ENCODE measurements around the gene DHRS12.

DHRS12 gene

DNA sequence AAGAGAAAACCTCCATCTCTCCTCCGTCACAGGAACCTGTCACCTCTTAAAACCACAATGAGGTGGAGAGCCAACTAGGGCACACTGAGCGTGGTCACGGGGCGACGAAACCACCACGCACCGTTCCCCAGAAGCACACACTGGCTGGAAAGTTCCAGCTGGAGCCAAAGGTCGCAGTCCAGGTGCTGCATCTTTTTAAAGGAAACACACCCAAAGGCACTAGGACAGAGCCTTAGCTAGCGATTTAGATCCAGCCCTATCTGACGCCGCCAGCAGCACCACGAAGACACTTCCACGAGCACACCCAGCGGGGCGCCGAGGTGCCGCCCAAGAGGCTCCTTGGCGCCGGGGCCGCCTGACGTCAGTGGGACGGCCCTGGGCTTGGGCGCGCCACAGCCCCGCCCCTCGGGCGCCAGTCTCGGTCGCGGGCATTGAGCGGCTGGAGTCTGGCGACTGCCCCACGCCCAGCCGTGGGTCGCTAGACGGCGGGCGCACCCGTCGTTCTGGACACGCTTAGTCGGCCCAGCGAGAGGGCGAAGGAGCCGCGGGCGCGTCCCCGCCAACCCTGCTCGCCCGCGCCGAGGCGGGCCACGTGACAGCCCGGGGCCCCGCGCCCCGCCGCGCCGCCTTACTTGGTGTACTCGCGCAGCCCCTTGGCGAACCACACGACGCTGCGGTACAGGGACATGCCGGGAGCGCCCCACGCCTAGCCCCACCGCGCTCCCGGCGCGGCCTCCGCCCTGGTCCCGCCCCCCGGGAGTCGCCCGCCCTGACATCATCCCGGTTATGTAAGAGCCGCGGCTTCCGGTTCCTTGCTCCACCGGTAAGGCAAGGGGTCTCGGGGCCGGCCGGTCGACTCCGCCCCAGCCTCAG, at the start of gene DHRS12:
DHRS12 (minus strand) TSS at position 742 of the 873 bp plus-strand sequence. CDS start 4,504 bp downstream, outside the sequence.
- peak within 1 kb of the TSS; percentile 84 for H3K4me3 ChIP-seq (ENCODE audit: low read depth, low read length)

DNA sequence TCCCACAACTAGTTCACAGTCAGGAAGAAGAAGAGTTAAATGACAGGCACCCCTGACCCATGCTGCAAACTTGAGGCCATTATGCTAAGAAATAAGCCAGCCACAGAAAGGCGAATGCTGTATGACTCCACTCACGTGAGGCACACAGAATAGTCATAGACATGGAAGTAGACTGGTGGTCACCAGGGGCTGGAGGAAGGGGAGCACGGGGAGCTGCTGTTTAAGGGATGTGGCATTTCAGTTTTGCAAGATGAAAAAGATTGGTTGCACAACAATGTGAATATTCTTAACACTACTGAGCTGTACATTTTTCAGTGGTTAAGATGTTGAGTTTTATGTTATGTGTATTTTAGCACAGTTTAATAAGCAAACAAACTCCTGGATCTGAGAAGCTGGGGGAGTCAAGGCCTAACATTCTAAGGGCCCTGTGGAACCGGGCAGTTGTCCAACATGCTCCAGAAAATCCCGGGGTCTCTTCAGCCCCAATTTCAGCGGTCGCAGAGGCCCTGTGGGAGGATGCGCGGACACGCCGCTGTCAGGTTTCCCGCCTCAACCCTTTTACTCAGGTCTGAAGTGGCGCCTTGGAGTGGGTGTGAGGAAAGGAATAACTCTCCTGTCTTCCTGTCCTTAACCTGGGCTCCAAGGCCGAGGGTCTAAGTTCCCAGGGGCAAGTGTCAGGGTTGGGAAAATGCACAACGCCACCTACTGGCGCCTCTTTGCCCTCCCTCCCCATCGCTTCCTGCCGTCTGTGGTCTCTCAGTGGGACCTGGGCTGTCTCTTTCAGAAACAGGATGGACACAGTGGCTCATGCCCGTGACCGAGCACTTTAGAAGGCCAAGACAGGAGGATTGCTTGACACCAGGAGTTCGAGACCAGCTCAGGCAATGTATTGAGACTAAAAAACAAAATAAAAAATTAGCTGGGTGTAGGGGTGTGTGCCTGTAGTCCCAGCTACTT, 45.5 kb upstream of the DHRS12 start:
- no peak overlapping the region for H3K4me3 ChIP-seq (ENCODE audit: low read depth, low read length)

DNA sequence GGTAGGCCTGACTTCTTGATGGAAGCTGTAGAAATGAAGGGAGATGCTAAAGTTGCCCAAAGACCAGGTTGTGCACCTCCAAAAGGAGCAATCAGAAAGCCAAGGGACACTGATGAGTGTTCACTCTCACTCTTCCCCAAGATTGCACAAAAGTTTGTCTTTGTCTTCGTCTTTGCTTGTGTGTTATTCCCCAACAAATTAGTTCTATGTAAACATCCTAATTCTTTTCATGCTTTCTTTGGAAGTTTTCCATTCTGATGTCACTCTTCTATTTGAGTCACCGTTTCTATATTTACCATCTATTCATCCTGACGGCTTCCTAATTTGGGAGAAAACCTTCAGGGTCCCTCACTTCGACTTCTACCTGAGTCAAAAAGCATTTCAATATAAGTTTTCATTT, 44.7 kb upstream of the DHRS12 start:
- H3K4me3 ChIP-seq (ENCODE audit: low read depth, low read length): no peak overlapping the region

GRCh38 chr13:51846756-51847155, 42.8 kb upstream of the DHRS12 start:
- no peak overlapping the region for H3K4me3 ChIP-seq (ENCODE audit: low read depth, low read length)

DNA sequence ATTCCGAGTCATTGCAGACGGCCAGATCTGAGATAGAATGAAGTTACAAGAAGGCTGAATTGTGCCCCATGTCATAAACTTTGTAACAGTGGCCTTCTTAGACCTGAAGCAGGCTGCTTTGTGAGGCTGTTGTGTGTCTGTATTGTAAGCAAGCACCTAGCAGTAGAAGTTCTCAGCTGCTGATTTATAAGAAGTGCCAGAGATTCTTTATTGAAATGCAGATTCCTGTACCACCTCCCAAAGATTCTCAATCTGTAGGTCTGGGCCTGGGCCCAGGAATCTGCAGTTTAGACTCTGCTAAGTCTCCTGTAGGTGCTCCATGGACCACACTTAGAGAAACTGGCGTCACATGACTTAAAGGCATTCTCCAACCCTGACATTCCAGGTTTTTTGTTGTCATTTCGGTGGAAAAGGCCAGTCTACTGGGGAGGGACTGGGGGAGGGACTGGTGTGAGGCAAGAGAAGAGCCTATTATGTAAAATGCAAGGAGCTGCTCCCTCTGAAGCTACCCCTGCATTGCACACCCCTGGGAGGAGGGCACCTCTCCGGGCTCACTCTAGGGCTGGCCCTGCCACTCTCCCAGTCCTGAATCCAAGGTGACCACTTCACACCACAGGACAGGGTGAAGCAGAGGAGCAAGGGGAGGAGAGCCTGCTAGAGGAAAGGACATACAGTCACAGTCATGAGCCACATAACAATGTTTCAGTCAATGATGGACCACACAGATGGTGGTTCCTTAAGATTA, 41.8 kb upstream of the DHRS12 start:
- H3K4me3 ChIP-seq (ENCODE audit: low read depth, low read length): no peak overlapping the region

- no peak within 1 kb of the TSS for H3K4me3 ChIP-seq (ENCODE audit: low read depth, low read length)
These were observed 41.1 kb upstream of the DHRS12 start, which contains the start of gene TMEM272 for GRCh38 chr13:51844862-51845573. Gene TMEM272 (minus strand): TSS chr13:51845177. CDS start chr13:51838530, 6,647 bp downstream.

GRCh38 chr13:51843529-51843928, 39.6 kb upstream of the DHRS12 start:
- no peak overlapping the region for H3K4me3 ChIP-seq (ENCODE audit: low read depth, low read length)

- no peak overlapping the region for H3K4me3 ChIP-seq (ENCODE audit: low read depth, low read length)
These were observed 37.8 kb upstream of the DHRS12 start for GRCh38 chr13:51841732-51842131.

GRCh38 chr13:51840917-51841316, 37.0 kb upstream of the DHRS12 start:
- H3K4me3 ChIP-seq (ENCODE audit: low read depth, low read length): no peak overlapping the region

GRCh38 chr13:51839711-51840540, 36.0 kb upstream of the DHRS12 start:
- no peak overlapping the region for H3K4me3 ChIP-seq (ENCODE audit: low read depth, low read length)

DNA sequence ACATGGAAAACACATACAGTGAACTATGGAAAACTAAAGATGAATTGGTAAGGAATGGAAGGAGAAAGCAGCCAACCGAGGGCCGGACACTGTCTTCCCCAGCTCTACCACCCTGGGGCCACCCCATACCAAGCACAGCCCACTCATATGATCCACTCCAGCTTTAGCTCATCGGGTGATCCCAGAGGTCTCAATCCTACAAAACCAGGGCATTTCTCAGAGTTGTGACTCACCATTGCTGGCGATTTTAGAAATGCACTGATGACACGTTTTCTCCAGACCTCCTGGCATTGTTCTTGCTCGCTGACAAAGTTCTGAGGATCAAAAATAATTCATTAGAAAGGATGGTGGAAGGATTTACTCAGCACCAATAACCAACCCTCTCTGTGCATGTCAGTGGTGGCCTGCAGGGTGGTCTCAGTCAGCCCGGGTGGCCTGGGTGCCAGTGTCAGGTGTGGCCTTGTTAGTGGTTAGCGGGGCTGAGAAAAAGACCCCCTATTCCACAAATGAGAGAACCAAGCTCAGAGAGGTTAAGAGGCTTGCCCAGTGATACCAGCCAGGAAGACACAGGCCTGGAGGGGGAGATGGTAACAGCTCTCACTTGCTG, 34.4 kb upstream of the DHRS12 start:
- no peak overlapping the region for H3K4me3 ChIP-seq (ENCODE audit: low read depth, low read length)

- H3K4me3 ChIP-seq (ENCODE audit: low read depth, low read length): no peak overlapping the region
These were observed 33.1 kb upstream of the DHRS12 start for GRCh38 chr13:51837016-51837415.

DNA sequence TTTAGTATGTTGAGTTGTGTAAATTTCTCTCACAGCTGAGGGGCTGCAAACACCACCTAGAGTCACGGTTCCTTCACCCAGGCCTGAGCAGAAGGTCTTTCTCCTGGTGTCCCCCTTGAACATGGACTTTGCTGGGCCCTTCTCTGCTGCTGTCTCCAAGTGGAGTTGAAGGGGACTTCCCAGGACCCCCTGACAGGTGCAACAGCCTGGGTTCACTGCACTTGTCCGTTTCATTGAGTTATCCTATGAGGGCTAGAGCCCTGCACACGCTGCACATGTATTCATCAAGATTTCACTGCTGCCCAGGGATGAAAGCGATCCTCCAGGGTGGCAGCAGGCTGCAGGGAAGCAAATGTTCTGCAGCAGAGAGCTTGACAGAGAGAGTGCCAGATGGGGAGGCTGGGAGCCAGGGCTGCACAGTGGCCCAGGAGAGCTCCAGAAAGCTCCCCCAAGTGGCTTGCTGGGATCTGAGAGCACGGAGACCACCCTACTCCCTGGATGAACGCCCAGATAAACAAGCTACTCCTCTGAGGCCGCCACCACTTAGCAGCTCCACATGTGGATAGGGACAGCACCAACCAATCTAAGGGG, 30.7 kb upstream of the DHRS12 start:
- no peak overlapping the region for H3K4me3 ChIP-seq (ENCODE audit: low read depth, low read length)

DNA sequence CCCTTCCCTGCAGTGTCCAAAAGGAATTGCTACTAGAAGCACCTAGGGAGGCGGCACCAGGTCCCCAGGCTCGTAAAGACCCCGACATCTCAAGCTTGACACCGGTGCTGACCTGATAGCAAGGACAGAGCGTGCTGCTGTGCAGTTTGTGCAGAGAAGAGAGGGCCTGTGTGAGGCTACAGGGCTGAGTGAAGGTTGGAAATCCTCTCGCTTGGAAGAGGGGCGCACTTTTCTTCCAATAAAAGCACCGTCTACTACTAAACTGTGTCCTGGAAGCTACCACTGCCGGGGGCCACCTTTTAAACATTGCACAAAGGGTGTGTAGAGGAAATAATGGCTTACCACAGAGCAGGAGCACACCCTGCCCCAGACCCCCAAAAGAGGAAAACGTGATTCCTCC, 30.0 kb upstream of the DHRS12 start:
- H3K4me3 ChIP-seq (ENCODE audit: low read depth, low read length): no peak overlapping the region

DNA sequence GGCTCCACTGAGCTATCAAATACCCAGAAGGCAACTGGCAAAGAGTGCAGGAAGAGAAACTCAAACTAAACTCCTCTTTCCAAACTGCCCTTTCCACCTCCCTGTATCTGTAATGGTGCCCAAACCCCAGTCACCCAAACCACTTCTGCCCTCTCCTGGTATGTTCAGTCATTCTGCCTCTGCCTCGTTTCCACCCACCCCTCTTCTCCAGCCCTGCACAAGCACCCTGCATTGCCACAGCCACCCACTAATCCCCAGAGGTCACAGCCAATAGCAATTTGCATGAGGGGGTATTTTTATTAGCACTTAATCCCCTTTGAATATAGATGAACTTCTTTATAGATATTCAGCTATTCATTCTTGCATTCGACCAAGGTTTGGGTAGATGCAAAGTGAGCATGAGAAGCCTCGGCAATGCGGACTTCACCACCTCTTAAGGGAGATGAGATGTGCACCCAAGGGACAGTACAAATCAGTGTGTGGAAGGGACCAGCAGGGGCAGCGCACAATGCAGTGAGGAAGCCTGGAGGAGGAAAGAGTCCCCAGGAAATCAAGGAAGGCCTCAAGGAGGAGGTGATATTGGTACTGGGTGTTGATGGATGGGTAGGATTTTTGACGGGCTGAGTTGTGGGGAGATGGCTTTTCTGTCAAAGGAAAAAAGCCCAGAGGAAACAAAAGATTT, 28.6 kb upstream of the DHRS12 start:
- no peak overlapping the region for H3K4me3 ChIP-seq (ENCODE audit: low read depth, low read length)

DNA sequence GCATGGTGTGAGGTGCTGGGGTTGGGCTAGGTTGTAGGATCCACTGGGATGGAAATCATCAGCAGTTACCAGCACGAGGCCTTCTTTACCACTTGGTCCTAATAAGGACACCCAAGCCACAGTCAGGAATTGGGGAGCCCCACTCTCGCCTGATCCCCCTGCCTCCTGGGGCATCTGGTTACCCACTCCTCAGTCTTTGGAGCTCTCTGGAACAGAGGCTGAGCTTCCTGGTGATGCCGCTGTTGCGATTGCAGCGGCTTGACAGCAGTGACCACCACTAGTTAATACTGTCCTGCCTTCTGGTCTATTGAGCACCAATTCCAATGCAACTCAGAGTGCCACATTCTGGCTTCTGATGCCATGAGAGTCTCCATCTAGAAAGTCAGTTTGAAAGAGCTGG, 27.6 kb upstream of the DHRS12 start:
- no peak overlapping the region for H3K4me3 ChIP-seq (ENCODE audit: low read depth, low read length)

- H3K4me3 ChIP-seq (ENCODE audit: low read depth, low read length): no peak overlapping the region
These were observed 25.6 kb upstream of the DHRS12 start for GRCh38 chr13:51829568-51829899.

Measured in iPS-11a (cell line).